Mesothelial cell of epicardium (in vitro differentiated cells): ENCODE results near the gene ATP6V0D1. TPM values are rescaled to one million over a fixed set of nuclear protein-coding genes. Genes with fewer than 3 reads are reported as not detected.
A peak's percentile ranks its signal among the peaks of the same experiment; 100 is the strongest.

Experiments
- DNase-seq, 2 experiments: peaks; one replicate each; pipeline ENCODE4 v3.0.0; 2021; ENCODE audit warnings: low spot score in 2 of 2; ENCODE audit not compliant: unreplicated experiment in 2 of 2
- H3K27ac Mint-ChIP-seq: 2 replicates; pipeline ENCODE4 v1.8.0; 2021; ENCODE audit warnings: mixed read lengths
- H3K27me3 Mint-ChIP-seq: 2 replicates; pipeline ENCODE4 v1.8.0; 2021; ENCODE audit warnings: low read depth, mixed read lengths
- H3K36me3 Mint-ChIP-seq: 2 replicates; pipeline ENCODE4 v1.8.0; 2021; ENCODE audit warnings: mixed read lengths
- H3K4me1 Mint-ChIP-seq: 2 replicates; pipeline ENCODE4 v1.8.0; 2021; ENCODE audit warnings: mixed read lengths
- H3K4me3 Mint-ChIP-seq: 2 replicates; pipeline ENCODE4 v1.8.0; 2021; ENCODE audit warnings: mild to moderate bottlenecking, moderate library complexity, mixed read lengths
- H3K9me3 Mint-ChIP-seq: 2 replicates; pipeline ENCODE4 v1.8.0; 2021; ENCODE audit warnings: mixed read lengths
- total RNA-seq: library from RNA; stranded (reverse); gene quantifications from 3 replicates; pipeline ENCODE4 v1.2.1, GENCODE V29; 2021
- TF ChIP-seq, protein P1 (sequence below): fragments of 200-600 bp; sonication (generic); IDR thresholded peaks from one replicate; pipeline ENCODE4 v1.5.0; 2021; ENCODE audit warnings: antibody characterized with exemption; ENCODE audit not compliant: unreplicated experiment

Gene ATP6V0D1
- total RNA-seq, 1 donor from 2014 or later = 53.7 TPM

DNA sequence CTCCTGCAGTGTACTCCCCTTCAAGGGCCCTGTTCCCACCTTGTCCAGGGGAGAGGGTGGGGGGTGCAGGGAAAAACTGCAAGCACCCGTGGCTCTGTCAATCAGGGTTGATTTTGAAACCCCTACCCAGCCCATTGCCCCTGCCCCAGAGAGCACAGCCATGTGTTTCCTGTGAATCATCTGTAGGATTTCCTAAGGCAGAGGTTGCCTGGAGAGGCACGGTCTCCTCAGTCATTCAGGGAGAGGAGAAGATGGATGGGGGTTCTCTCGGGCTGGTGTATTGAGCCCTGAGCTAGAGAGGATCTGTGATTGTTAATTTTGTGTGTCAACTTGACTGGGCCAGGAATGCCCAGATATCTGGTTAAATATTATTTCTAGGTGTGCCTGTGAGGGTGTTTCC, 5.8 kb upstream of the ATP6V0D1 start:
- Mint-ChIP-seq H3K4me1 (peaks cover 20% of the 10 kb centered on the region), H3K27ac (no peak overlapping the region), H3K36me3 (peaks cover 4% of the 10 kb centered on the region), H3K4me3 (no peak overlapping the region), H3K27me3 (no peaks in the 10 kb centered on the region), H3K9me3 (no peaks in the 10 kb centered on the region)
- no peak for DNase-seq
- TF ChIP-seq, protein P1, sequence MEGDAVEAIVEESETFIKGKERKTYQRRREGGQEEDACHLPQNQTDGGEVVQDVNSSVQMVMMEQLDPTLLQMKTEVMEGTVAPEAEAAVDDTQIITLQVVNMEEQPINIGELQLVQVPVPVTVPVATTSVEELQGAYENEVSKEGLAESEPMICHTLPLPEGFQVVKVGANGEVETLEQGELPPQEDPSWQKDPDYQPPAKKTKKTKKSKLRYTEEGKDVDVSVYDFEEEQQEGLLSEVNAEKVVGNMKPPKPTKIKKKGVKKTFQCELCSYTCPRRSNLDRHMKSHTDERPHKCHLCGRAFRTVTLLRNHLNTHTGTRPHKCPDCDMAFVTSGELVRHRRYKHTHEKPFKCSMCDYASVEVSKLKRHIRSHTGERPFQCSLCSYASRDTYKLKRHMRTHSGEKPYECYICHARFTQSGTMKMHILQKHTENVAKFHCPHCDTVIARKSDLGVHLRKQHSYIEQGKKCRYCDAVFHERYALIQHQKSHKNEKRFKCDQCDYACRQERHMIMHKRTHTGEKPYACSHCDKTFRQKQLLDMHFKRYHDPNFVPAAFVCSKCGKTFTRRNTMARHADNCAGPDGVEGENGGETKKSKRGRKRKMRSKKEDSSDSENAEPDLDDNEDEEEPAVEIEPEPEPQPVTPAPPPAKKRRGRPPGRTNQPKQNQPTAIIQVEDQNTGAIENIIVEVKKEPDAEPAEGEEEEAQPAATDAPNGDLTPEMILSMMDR = no peak

DNA sequence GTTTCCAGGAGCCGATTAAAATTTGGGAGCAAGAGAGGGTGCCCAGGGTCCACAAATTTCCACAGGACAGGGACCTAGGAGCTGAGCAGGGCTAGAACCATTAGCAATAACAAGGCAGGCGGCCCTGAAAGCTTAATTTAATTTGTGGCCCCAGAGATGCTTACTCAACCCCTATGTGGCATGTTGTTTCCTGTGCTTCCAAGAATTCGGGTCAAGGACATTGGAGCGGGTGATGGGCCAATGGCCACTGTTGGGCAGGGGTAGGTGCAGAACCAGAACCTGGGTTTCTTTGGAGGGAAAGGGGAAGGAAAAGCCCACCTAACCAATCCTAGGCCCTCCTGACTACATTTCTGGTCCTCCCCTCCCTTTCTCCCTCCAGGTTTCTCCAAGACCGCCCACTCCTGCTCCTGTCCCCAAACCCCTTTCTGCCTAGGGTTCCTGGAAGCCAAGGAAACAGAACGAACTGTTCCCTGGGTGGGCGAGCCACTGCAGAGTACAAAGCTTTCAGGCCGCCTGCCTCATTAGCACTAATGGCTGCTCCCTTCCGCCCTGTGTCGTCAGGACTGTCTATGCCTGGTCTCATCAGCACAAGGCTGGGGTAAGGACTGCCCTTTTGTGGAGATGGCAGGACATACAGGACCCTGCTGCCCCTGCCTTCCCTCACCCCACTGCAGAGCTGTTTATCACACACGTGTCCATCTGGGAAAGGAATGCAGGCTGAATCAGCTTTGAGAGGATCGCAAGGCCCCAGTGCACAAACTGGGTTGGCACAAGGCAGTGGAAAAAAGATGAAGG, 3.0 kb upstream of the ATP6V0D1 start:
- Mint-ChIP-seq H3K9me3 (no peaks in the 10 kb centered on the region), H3K4me3 (no peak overlapping the region), H3K27ac (peak overlapping the region; percentile 30), H3K27me3 (no peaks in the 10 kb centered on the region), H3K36me3 (peaks cover 2% of the 10 kb centered on the region), H3K4me1 (peaks cover 20% of the 10 kb centered on the region)
- TF ChIP-seq, protein P1 = no peak
- no peak for DNase-seq

DNA sequence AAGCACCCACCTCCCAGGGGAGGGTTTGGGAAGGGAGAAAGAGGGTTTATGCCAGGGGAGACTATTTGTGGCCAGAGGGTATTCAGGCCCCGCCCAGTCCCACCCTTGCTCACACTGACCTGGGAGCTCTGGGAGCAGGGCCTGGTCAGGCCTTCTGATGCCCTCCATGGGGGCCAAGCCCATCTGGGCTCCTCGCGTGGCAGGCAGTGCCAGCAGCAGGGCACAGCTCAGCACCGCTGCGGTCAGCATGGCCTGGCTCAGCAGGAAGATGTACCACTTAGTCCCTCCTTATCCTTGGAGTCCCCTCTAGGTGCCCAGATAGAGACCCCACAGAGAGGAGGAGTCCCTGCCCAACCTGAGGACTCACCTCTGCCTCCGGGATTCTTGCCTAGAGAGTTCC, 2.2 kb upstream of the ATP6V0D1 start, which contains the start of gene AGRP:
Gene AGRP, minus strand, starts transcription at position 398 of the 400 bp plus-strand sequence. Its CDS starts 149 bp downstream, at position 249.
- Mint-ChIP-seq H3K4me1 (peaks cover 18% of the 10 kb centered on the region), H3K27ac (peak within 1 kb of the TSS; percentile 72), H3K9me3 (no peaks in the 10 kb centered on the region), H3K4me3 (peak within 1 kb of the TSS; percentile 98), H3K27me3 (no peaks in the 10 kb centered on the region), H3K36me3 (peaks cover 2% of the 10 kb centered on the region)
- DNase-seq = no peak
- TF ChIP-seq, protein P1 = no peak

DNA sequence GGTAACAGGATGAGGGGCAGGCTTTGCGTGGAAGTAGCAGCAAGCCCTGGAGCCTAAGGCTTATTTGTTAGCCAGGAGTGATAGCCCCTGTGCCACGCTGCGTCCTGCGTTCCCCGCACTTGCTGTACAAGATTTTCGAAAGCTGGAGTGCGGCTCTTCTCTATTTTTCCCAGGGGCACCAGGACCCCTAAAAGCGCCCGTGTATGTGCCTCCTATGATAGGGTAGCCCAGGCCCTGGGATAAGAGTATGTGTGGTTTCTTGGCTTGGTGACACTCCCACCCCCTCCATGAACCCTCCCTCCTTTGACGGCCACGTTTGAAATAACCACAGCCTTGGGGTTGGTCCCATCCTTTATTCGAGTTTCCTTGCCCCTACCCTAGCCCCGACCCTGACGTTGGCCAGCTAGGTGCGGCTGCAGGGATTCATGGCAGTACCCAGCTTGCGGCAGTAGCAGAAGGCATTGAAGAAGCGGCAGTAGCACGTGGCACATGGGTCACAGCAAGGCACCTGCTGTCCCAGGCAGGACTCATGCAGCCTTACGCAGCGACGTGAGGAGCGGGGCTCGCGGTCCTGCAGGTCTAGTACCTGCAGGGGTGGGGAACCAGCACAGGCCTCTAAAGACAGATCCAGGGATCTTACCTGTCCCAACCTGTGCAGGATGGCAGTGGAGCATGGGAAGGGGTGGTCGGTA, 1.4 kb upstream of the ATP6V0D1 start:
- Mint-ChIP-seq H3K4me3 (peak overlapping the region; percentile 98), H3K27me3 (no peaks in the 10 kb centered on the region), H3K4me1 (peaks cover 20% of the 10 kb centered on the region), H3K36me3 (peaks cover 2% of the 10 kb centered on the region), H3K9me3 (no peaks in the 10 kb centered on the region), H3K27ac (peak overlapping the region; percentile 72)
- TF ChIP-seq, protein P1 = no peak
- no peak for DNase-seq

DNA sequence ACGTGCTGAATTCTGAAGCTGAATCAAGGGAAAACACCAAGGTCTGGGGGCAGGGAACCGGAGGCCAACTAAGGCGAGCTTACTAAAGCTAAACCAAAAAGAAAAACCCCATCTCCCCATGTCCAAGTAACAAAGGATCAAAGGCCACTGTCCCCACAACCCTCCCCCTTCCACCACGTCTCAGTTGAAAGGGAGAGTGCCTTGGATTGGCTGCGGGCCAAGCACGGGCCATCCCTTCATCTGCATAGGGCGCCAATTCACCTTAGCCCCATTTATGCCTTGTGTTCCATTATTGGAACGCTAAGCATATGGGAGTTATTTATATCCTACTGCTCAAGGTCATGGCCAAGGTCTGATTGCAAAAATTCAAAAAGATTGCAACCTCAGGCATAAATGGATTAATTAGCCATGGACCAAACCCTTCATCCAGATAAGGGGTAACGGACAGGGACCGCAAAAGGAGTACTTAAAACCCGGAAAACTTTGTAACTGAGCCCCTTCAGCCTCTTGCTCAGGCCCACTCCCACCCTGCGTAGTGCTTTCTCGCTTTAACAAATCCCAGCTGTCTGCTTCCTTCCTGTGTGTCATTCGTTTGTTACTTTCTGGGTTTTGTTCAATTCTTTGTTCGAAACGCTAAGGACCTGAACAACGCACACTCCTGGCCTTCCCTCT, 740 bp upstream of the ATP6V0D1 start:
- Mint-ChIP-seq H3K9me3 (no peaks in the 10 kb centered on the region), H3K4me1 (peaks cover 20% of the 10 kb centered on the region), H3K36me3 (peaks cover 2% of the 10 kb centered on the region), H3K27ac (peak overlapping the region; percentile 97), H3K27me3 (no peaks in the 10 kb centered on the region), H3K4me3 (peak overlapping the region; percentile 98)
- DNase-seq = peak in 1 of 2 experiments; percentile 45
- TF ChIP-seq, protein P1 = no peak
